ENCODE measurements around the gene IL2RA.

GRCh38 chr10:6020826-6021225 is 41.3 kb downstream of the IL2RA start:
- no peak for TF ChIP-seq CTCF (optimal IDR thresholded peaks at IDR 0.05 in 1 of 3, IDR thresholded peaks at IDR 0.05 in 1 of 3, conservative IDR thresholded peaks at IDR 0.05 in 1 of 3; ENCODE audit: extremely low read depth in 1 of 3, insufficient read depth in 2 of 3, low read length in 3 of 3)
- TF ChIP-seq EZH2 (IDR thresholded peaks at IDR 0.05; ENCODE audit: low read length) = no peak
